Inflammatory macrophage treated with lipopolysaccharide for 1 hour (primary cell): ENCODE results near the gene TRAM2.
"Not testable (repeated sequence)": the region's sequence is repeated elsewhere in the genome, so short reads cannot be mapped to it uniquely, and the experiment has no call there.

Source experiments
- DNase-seq, 2 donors: peaks; one replicate each; pipeline ENCODE4 v3.0.0-alpha.2; 2020 to 2022

The TRAM2 gene

GRCh38 chr6:52474173-52474572 is 102.7 kb downstream of the TRAM2 start:
- no peak for DNase-seq

- DNase-seq: not testable (repeated sequence)
Measured at GRCh38 chr6:52461194-52461593, 115.7 kb downstream of the TRAM2 start.

- DNase-seq: no peak
Measured at GRCh38 chr6:52457096-52457495, 119.8 kb downstream of the TRAM2 start.

GRCh38 chr6:52454556-52454955 is 122.3 kb downstream of the TRAM2 start:
- no peak for DNase-seq
